ENCODE measurements around the gene CITED2. TPM values are rescaled to one million over a fixed set of nuclear protein-coding genes. Genes with fewer than 3 reads are reported as not detected.

Gene CITED2
- total RNA-seq, 4 donors from 2014 or later, result 103 to 553 (median 336) TPM

DNA sequence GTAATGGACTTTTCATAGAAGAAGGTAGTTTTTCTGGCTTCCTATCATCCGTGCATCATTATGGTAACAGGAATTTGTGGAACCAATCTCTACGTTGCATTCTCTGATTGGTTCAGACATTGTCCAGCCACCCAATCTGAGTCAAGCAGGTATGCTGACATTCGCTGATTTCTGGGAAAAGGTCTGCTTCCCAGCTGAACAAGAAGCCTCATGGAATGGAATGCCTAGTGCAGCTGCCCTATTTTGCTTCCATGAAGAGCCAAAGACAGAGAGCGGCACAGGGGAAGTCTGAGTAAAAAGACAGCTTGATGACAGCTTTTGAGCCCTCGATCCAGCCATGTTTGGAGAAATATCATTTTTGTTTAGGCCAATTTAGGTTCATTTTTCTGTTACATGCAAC is 44.1 kb downstream of the CITED2 start:
- no peak for ATAC-seq
- WGBS, 2 donors (ENCODE audit: low coverage in 1 of 2), result 69 to 80% methylated on average over 5 of the region's 5 CpGs
- no peaks in the 10 kb centered on the region for H3K36me3 ChIP-seq
- H3K4me3 ChIP-seq, result no peak overlapping the region
- H3K27ac ChIP-seq, result no peak overlapping the region
- no peaks in the 10 kb centered on the region for H3K9me3 ChIP-seq
- no peak for TF ChIP-seq POLR2A (IDR thresholded peaks at IDR 0.05)
- TF ChIP-seq, protein P1, sequence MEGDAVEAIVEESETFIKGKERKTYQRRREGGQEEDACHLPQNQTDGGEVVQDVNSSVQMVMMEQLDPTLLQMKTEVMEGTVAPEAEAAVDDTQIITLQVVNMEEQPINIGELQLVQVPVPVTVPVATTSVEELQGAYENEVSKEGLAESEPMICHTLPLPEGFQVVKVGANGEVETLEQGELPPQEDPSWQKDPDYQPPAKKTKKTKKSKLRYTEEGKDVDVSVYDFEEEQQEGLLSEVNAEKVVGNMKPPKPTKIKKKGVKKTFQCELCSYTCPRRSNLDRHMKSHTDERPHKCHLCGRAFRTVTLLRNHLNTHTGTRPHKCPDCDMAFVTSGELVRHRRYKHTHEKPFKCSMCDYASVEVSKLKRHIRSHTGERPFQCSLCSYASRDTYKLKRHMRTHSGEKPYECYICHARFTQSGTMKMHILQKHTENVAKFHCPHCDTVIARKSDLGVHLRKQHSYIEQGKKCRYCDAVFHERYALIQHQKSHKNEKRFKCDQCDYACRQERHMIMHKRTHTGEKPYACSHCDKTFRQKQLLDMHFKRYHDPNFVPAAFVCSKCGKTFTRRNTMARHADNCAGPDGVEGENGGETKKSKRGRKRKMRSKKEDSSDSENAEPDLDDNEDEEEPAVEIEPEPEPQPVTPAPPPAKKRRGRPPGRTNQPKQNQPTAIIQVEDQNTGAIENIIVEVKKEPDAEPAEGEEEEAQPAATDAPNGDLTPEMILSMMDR (IDR thresholded peaks at IDR 0.05), result no peak
- no peak for TF ChIP-seq EP300 (IDR thresholded peaks at IDR 0.05)
- no peak for TF ChIP-seq POLR2AphosphoS5 (IDR thresholded peaks at IDR 0.05)
- H3K27me3 ChIP-seq, result no peaks in the 10 kb centered on the region
- H3K4me1 ChIP-seq, result peaks cover 0 to 11% (median 0%) of the 10 kb centered on the region in 3 donors

DNA sequence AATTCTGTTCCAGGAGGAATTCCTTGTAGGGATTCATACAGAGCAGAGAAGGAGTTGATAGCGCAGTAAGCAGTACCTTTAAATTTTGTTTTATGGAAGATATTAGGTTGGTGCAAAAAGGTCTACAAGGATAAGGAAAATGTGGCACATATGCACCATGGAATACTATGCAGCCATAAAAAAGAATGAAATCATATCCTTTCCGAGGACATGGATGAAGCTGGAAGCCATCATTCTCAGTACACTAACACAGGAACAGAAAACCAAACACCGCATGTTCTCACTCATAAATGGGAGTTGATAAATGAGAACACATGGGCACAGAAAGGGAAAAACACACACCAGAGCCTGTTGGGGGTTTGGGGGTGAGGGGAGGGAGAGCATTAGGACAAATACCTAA is 45.2 kb downstream of the CITED2 start:
- 83 to 98% methylated on average over 2 to 3 of the region's 3 CpGs for WGBS, 2 donors (ENCODE audit: low coverage in 1 of 2)
- H3K27me3 ChIP-seq, result no peaks in the 10 kb centered on the region
- no peaks in the 10 kb centered on the region for H3K4me1 ChIP-seq
- H3K9me3 ChIP-seq, result no peaks in the 10 kb centered on the region
- no peaks in the 10 kb centered on the region for H3K36me3 ChIP-seq
- no peak overlapping the region for H3K27ac ChIP-seq
- TF ChIP-seq POLR2A (IDR thresholded peaks at IDR 0.05) (no peak), POLR2AphosphoS5 (IDR thresholded peaks at IDR 0.05) (no peak), EP300 (IDR thresholded peaks at IDR 0.05) (no peak)
- TF ChIP-seq, protein P1 (IDR thresholded peaks at IDR 0.05), result no peak
- no peak overlapping the region for H3K4me3 ChIP-seq
- ATAC-seq, result no peak

DNA sequence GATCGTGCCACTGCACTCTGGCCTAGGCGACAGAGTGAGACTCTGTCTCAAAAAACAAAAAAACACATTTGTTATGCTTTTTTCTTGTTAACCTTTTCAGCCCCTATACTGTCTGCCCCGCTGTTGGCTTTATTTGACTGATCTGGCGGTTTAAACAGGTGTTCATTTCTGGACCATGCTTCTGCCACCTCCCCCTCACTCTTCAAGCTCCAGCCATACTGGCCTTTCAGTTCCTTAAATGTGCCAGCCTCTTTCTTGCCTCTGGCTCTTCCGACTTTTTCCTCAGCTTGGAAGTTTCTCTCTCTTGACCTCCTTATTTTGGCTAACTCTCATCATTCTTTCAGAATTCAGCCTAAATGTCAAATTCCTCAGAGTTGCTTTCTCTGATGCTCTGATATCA is 47.4 kb downstream of the CITED2 start:
- Histone ChIP-seq H3K36me3 (no peaks in the 10 kb centered on the region), H3K27me3 (no peaks in the 10 kb centered on the region), H3K9me3 (no peaks in the 10 kb centered on the region), H3K4me3 (no peak overlapping the region), H3K27ac (no peak overlapping the region), H3K4me1 (no peaks in the 10 kb centered on the region)
- no peak for ATAC-seq
- TF ChIP-seq POLR2A (IDR thresholded peaks at IDR 0.05), result no peak
- TF ChIP-seq, protein P1 (IDR thresholded peaks at IDR 0.05), result no peak
- TF ChIP-seq POLR2AphosphoS5 (IDR thresholded peaks at IDR 0.05), result no peak
- TF ChIP-seq EP300 (IDR thresholded peaks at IDR 0.05), result no peak
- 88 to 89% methylated on average over 4 to 5 of the region's 5 CpGs for WGBS, 2 donors (ENCODE audit: low coverage in 1 of 2)

DNA sequence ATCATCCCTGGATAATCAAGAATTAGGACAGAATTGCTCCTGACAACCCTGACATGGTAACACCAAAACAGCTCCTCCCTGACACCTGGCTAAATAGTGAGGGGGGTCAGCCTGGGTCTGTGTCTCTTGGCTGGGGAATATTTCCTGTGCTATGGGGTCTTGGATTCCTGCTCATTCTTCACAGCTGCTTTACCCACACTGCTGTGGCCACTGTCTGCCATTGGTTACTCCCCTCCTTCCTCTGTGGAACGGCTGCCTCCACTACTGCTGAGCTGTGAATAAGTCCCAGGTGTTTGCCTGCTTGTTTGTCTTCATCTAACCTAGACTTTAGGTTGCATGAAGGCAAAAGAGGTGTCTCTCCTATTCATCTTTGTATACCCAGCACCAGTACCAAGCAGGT is 48.8 kb downstream of the CITED2 start:
- no peaks in the 10 kb centered on the region for H3K9me3 ChIP-seq
- TF ChIP-seq POLR2AphosphoS5 (IDR thresholded peaks at IDR 0.05) (no peak), POLR2A (IDR thresholded peaks at IDR 0.05) (no peak), EP300 (IDR thresholded peaks at IDR 0.05) (no peak)
- TF ChIP-seq, protein P1 (IDR thresholded peaks at IDR 0.05), result no peak
- ATAC-seq, result no peak
- no peaks in the 10 kb centered on the region for H3K36me3 ChIP-seq
- no peak overlapping the region for H3K4me3 ChIP-seq
- peak overlapping the region in 1 of 4 donors; percentile 23 for H3K27ac ChIP-seq
- H3K4me1 ChIP-seq, result no peaks in the 10 kb centered on the region
- WGBS, 2 donors (ENCODE audit: low coverage in 1 of 2), result 73% methylated on average over 1 of the region's 1 CpG; no CpG with 5 or more reads in 1 of the 2 donors
- no peaks in the 10 kb centered on the region for H3K27me3 ChIP-seq

DNA sequence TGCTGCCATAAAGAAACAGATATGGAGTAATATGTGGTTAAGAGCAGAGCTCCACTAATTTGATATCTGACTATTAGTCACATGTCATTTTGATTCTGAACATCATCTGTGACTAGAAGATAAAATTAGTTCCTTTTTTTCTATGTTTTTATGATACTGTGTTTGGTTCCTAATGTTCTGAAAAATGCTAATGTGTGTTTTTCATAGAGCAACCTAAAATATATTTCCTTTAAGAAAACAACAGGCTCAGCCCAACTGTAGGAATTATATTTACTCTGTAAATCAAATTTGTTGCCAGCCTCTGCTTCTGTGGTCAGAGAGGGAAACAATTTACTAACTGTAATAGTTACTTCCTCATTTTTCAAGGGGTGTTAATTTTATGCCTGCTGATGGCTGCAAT is 49.3 kb downstream of the CITED2 start:
- H3K27ac ChIP-seq, result peak overlapping the region in 1 of 4 donors; percentile 47
- no peak overlapping the region for H3K4me3 ChIP-seq
- H3K4me1 ChIP-seq, result no peaks in the 10 kb centered on the region
- H3K9me3 ChIP-seq, result no peaks in the 10 kb centered on the region
- TF ChIP-seq, protein P1 (IDR thresholded peaks at IDR 0.05), result no peak
- TF ChIP-seq POLR2AphosphoS5 (IDR thresholded peaks at IDR 0.05) (no peak), POLR2A (IDR thresholded peaks at IDR 0.05) (no peak), EP300 (IDR thresholded peaks at IDR 0.05) (no peak)
- ATAC-seq, result no peak
- H3K27me3 ChIP-seq, result no peaks in the 10 kb centered on the region
- no peaks in the 10 kb centered on the region for H3K36me3 ChIP-seq
